Stimulated activated CD4-positive, alpha-beta T cell treated with anti-CD3 and anti-CD28 coated beads, Interleukin-12 subunit alpha, Interleukin-12 subunit beta, amount 100 ng/mL, for 4 hours (primary cell): ENCODE results near the gene COL24A1.
"Not testable (repeated sequence)": the region's sequence is repeated elsewhere in the genome, so short reads cannot be mapped to it uniquely, and the experiment has no call there.

Experiments
- DNase-seq: peaks from one replicate; pipeline ENCODE4 v3.0.0-alpha.2; 2020

Gene COL24A1

DNA sequence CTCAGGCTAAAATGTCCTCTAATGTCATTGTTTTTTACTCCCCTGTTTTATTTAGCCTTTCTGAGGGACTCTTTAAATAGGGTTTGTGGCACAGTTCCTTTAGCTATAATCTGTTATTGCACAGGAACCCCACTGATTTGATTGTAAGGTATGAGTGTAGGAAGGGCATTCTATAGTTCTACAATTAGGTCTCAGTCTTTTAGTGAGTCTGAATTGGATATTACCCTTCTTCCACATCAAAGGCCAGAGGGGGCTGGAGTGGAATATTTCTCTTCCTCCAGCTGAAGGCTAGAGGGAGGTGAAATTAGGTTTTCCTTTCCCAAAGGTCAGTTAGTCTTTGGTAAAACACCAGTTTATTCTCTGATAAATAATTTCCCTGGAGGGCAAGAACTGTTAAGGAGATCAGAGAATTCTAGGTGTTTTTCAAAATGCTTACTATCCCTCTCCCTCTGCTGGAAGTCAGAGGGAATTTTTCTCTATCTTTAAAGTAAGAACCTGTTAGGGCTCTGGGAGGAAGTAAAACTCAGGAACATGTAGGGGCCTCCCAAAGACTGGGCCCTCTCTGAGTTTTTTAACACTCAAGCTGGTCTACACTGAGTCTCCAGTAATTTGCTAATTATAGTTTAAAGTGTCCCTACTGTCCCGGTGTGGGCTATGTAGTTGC, 272.1 kb downstream of the COL24A1 start:
- no peak for DNase-seq

DNA sequence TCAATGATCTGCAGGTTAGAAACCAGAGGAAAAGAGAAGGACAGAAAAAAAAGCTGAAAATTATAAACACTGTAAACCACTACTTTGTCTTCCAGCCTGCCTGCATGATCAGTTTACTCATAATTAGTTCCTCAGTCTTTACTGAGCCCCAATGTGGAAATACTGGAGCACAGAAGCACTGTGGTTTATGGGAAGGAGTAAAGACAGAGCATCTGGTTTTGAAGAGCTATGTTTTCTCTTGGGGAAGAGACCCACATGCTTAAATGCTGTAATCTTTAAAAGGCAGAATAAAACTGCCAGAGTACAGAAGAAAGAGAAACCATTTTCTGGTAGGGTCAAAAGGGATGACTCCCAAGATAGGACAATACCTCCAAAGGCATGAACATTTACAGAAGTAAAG, 289.4 kb downstream of the COL24A1 start:
- DNase-seq = no peak

DNA sequence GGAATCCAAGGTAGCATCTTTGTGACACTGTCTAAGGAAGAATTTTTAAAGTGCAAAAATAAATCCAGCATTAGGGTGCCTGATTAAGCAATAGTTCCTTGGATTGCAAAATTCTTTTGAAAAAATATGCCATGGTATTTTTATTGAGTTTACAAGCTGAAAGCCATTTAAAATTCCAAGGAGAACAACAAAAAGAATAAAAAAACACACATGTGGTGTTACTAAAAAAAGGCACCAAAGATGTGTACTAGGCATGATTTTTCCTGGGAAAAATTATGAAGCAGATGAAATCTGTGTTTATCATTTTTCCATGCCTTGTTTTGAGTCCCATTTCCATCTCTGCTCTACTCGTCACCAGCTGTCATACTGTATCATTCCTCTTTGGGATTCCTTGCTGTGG, 291.4 kb downstream of the COL24A1 start:
- DNase-seq = no peak

DNA sequence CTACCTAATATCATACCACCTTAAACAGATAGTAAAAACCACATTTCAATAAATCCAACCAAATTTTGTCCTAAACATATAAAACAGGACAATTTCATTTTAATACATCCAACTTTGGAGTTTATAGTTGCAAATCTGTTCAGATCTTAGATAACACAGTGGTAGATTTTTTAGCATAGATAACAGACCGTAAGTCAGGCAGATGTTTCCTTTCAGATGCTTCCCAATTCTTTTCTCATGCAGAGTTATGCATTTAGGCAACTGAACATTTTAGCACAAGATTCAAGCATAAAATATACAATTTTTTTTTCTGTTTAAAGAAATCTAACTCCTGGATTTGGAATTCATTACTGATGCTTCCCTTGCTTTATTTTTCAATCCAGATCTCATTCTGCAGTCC, 291.8 kb downstream of the COL24A1 start:
- no peak for DNase-seq

DNA sequence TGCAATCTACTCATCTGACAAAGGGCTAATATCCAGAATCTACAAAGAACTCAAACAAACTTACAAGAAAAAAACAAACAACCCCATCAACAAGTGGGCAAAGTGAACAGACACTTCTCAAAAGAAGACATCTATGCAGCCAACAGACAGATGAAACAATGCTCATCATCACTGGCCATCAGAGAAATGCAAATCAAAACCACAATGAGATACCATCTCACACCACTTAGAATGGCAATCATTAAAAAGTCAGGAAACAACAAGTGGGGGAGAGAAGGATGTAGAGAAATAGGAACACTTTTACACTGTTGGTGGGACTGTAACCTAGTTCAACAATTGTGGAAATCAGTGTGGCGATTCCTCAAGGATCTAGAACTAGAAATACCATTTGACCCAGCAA, 292.9 kb downstream of the COL24A1 start:
- DNase-seq = not testable (repeated sequence)

DNA sequence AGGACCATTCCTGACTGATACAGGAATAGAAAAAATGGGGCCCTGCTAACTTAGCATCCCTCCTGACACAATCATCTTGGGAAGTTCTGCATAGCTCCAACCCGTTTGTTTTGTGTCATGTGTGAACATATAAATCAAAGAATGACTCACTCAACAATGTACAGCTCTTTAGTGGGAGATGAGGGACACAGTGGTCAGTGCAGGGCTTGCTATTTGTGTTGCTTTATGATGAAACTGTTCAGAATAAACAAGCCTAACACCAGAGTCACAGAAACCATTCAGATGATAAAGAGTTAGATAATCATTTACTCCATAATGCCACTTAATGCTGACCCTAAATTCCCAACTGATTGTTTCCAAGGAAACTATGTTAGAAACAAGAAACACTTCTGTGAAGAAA, 294.1 kb downstream of the COL24A1 start:
- no peak for DNase-seq

DNA sequence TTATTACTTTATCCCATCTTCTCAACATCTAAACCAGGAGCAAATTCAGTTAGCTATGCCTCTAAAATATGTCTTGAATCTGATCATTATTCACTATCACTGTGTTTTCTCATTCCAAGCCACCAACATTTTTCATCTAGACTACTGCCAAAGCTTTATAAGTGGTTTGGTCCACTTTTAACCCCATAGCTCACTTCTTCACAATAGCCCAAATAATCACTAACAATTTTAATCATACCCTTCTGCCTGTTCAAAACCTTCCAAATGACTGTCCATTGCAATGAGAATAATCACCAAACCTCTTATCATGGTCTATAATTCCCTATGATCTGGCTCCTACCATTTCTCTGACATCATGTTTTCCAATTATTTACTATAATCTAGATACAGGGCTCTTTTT, 298.6 kb downstream of the COL24A1 start:
- no peak for DNase-seq

DNA sequence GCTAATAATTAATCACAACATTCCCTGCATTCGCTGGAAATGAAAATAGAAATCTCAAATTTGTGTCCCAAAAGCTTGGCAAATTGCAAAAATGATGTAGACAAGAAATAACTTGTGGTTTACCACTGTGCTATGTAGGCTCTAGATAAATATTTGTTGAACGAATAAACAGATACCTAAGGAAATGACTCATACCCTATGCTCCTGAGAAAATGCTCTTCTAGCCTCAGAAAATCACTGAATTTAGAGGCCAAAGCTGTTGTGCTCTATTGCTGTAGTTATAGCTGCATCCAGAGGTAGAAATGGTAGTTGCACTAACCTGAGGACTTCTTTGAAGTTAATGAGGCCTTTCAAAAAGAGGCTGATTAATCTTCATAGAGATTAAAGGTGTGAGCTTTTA, 306.3 kb downstream of the COL24A1 start:
- DNase-seq = no peak

DNA sequence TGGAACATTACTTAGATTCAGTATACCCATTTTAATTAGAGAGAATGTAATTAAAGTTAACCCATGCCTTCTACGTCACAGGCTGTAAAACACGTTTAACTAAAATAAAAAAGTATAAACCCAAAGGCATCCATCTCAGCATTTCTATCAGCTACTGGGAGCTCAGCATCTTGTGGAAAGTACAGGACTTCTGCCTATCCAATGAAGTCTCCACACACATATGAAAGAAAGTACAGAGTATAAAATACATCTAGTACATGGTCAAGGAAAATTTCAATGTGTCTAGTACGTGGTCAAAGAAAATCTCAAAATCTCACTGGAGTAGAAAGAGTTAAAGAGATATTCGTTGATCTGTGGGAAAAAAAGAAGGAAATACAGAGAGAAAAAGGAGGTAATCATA, 306.9 kb downstream of the COL24A1 start:
- no peak for DNase-seq

DNA sequence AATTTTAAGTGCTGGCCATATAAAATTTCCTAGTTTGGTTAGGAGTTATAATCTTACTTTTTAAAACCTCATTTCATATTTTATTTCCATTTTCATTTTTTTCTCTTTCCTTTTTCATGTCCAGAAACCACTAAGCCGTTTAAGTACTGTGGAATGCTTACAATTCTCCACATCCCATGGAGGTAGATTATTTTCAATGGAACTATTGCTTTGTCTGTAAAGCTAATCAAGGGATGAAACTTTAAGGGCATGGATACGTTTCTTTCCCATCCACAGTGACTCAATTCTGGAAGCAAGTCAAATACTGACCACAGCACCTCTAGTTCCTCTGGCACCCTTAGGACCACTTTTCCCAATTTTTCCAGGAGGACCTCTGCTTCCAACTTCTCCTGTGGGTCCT, 309.2 kb downstream of the COL24A1 start:
- DNase-seq = no peak

DNA sequence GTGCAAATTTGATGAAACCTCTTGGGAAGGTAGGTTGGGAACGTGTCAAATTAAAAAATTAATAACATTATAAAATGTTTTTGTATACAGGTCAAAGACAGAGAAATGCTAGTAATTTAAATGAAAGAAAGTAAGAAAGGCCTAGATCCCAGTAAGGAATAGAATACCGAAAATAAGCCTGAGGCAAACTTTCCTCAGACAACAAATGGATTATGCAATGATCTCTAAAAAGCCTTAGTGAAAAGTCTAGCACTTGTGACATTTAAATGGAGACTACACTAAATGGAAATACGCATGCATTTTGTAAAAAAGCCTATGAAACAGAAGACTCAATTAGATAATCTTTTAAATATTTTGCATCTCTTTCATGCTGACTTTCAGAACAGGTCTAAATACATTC, 309.9 kb downstream of the COL24A1 start:
- no peak for DNase-seq

DNA sequence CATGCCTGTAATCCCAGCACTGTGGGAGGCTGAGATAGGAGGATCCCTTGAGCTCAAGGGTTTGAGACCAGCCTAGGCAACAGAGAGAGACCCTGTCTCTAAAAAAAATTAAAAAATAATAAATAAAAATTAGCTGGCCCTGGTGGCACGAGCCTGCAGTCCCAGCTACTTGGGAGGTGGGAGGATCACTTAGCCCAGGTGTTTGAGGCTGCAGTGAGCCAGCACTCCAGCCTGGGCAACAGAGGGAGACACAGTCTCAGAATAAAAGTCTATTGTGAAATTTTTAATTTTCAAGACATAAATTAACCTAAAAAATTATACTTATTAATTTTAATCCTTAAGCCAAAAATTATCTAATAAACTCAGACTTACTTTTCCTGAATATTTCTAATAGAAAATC, 317.1 kb downstream of the COL24A1 start:
- DNase-seq = no peak

DNA sequence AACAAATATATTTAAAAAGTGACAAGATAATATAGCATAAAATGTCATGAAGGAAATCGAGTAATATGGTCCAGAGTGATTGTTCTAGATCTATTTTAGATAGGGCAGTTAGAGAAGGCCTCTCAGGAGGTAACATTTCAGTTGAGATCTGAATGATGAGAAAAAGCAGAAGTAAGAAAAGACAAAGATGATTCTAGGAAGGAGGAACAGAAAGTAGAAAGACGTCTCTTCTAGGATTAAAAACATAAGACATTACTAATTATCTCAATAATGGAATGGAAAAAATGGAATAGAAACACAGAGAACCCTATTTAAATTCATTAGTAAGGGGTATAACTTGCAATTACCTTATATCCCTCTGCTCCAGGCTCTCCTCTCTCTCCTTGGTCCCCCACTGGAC, 318.3 kb downstream of the COL24A1 start:
- no peak for DNase-seq

DNA sequence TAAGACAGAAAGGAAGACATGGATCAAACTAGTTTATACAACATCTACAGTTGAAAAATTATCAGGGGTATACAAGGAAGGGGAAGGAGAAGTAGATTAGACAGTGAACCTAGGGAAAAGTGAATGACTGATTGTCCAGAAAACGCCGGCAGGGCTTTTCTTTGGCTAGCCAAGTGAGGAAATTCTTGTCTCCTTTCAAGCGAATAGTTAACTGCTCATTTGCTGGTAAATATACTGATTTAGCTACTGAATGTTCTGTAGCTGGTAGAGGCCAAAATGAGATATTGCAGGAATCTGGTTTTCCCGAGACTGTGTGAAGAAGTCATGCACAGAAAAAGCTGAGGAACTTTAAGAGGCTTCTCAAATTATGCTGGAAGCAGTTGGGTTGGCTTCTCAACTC, 319.8 kb downstream of the COL24A1 start:
- no peak for DNase-seq

DNA sequence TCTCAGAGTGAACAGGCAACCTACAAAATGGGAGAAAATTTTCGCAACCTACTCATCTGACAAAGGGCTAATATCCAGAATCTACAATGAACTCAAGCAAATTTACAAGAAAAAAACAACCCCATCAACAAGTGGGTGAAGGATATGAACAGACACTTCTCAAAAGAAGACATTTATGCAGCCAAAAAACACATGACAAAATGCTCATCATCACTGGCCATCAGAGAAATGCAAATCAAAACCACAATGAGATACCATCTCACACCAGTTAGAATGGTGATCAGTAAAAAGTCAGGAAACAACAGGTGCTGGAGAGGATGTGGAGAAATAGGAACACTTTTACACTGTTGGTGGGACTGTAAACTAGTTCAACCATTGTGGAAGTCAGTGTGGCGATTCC, 323.4 kb downstream of the COL24A1 start:
- DNase-seq = not testable (repeated sequence)

DNA sequence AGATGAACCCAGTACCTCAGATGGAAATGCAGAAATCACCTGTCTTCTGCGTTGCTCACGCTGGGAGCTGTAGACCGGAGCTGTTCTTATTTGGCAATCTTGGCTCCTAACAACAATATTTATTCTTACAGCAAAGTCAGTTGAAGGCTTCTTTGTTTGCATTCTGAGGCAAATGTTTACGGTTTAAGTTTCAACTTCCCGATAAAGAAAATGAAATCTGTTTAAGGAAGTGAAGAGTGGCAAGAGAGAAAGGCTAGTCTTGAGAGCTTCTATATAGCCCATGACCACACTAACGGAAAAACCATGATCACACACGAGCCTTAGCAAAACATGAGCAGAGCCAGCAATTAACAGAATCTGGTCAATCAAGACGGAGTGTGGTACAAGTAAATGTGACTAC, 325.7 kb downstream of the COL24A1 start:
- no peak for DNase-seq

DNA sequence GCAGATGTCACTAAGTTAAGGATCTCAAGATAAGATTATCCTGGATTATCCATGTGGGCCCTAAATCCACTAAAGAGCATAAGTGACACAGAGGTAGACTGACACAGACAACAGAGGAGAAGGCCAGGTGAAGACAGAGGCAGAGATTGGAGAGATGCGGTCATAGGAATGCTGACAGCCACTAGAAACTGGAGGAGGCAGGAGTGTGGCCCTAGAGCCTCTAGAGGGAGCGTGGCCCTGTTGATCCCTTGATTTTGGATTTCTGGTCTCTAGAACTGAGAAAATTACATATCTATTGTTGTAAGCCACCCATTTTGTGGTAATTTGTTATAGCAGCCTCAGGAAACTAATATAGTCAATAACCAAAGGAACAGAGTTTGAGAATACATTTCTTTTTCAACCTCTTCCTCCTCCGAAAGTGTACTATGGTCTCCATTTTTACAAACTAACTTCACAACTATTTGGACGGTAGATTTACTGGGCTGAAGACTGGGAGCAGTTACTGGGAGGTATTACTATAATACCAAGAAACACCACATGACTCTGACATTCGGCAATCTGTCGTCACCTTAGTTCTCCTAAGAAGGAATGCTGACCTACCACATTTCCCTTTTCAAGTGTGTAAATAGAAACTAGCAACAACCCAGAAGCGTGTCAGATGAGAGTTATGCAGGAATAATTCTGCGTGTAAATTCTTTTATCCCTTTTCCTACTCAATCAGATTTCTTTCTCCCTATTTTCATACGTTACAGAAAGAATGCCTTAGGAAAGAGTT, 332.3 kb downstream of the COL24A1 start:
- no peak for DNase-seq

DNA sequence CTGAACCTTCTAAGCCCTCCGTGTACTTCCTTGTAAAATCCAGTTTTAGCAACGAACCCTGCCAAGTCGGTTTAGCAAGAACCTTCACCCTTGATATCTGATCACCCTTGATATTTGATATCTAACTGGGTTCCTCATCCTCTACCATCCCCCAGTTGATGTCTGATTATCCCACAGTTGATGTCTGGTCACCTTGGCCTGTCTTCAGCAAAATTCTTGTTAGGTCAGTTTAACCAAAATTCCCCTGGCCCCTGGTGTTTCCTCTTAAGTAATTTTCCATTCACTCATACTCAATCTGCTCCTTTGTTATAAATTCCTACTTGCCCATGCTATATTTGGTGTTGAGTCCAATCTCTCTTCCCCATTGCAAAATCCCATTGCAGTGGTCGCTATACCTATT, 333.9 kb downstream of the COL24A1 start:
- DNase-seq = no peak

DNA sequence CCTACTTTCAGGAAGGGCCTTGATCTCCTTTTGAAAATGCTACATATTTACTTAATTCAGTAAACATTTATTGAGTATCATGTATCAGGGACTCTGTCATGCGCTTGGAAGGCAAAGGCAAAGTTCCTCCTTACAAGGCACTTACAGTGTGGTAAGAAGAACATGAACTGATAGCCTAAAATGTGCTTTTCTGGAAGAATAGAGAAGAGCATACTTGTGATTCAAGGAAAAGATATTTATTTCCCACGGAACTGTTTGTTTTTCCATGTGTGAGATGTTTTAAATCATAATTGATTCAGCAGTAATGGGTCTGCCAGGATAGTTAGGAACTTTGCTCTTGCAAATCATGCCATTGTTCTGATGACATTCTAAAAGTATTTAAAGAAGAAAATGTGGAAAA, 338.2 kb downstream of the COL24A1 start:
- no peak for DNase-seq

DNA sequence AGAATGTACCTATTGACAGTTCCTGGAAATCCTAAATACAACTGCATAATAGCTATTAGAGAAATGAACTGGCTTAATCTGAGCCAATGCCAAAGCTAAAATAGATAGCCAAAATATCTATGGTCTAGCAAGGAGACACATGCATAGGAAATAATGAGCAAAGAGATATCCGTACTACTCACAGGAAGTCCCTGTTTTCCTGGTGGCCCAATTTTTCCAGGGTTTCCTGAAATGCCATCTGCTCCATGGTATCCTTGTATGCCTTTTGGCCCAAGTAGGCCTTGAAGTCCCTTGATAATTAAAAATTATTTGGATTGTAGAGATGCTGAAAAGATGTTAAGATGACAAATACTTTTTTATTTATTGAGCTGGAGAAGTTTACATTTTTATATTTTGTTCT, 340.0 kb downstream of the COL24A1 start:
- DNase-seq = no peak

DNA sequence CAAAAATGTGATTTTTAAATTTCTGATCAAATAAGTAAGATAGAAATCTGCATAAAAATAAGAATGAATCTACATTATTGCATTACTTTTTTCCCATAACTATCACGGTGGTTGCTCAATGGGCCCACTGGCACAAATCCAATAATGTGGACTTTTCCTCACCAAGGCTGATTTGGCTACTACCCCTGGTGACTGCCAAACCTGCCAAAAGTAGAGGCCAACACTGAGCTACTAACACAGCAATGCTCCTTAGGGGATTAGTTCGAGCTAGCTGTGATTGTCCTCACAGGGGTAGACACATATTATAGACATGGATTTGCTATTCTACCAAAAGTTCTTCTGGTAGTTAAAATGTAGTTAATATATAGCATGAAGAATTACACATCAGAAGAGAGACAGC, 340.7 kb downstream of the COL24A1 start:
- no peak for DNase-seq

DNA sequence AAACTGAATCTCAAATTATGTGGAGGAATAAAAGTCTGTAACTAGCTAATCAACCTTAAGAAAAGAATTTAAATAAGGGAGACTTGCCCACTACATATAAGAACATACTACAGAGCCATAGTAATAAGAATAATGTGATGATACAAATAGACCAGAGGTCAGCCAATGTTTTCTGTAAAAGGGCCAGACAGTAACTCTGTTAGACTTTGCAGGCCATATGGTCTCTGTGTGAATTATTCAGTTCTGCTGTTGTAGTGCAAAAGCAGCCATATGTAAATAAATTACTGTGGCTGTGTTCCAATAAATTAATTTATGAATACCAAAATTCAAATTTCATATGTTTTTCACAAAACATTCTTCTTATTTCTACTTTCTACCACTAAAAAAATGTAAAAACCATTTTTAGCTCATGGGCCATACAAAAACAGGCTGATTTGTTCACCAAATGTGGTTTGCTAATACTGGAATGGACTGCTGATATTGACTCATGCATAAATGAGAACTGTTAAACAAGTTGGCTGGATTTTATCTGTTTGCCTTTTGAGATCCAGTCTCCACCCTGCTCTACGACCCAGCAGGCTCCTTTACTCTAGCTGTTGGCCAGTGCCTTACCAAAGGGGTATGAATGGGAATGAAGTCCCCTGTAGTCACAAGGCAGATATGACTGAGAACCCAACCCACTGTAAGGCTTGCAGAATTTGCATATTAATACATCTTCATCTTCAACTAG, 350.2 kb downstream of the COL24A1 start:
- DNase-seq = no peak

DNA sequence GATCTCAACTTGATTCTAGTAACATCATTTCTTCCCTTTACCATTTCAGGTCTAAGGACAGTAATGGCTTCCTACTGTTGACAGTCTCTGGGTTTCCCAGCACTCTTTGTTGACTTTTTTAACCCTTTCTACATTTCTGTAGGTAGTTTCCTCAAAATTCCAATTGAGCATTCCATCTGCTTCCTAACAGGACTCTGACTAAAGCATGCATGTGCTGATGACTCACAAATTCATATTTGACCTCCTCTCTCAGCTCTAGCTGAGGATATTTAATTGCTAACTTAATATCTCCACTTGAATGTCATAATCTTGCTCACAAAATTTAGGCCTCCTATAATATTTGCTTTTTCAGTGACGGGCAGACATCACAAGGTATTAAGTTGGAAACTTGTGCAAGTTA, 355.1 kb downstream of the COL24A1 start:
- DNase-seq = no peak

DNA sequence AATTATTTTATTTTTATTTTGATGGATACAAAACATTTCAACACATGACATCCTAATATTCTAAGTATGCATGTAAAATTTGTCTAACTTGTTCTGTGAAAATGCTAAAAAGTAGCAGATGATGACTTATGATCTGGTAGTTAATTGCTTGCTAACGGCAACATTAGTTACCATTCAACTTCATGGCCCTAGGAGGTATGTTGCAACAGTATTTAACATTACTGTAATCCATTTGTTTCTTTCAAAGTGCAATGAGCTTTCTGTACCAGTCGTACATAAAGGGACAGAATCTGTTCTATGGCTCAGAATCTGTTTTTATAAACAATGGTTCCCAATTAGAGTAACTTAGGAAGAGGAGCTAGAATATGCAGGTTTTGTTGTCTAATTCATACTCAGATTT, 356.8 kb downstream of the COL24A1 start:
- no peak for DNase-seq
